IPS DF 19.7 (cell line): Measurements from ENCODE around the gene SYN1.

ENCODE experiments used
- DNase-seq: peaks from one replicate; pipeline ENCODE4 v3.0.0-alpha.2; 2013; ENCODE audit warnings: low read depth, low spot score

SYN1 gene

DNA sequence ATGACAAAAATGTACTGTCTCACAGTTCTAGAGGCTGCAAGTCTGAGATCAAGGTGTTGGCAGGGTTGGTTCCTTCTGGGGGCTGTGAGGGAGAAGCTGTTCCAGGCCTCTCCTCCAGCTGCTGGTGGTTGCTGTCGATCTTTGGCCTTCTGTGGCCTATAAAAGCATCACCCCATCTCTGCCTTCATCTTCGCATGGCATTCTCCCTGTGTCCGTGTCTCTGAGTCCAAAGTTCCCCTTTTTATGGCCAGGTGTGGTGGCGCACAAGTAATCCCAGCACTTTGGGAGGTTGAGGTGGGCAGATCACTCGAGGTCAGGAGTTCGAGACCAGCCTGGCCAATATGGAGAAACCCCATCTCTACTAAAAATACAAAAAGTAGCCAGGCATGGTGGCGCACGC lies 90.1 kb downstream of the SYN1 start:
- DNase-seq: no peak

GRCh38 chrX:47523713-47524166 lies 95.9 kb downstream of the SYN1 start:
- no peak for DNase-seq

- no peak for DNase-seq
Measured at GRCh38 chrX:47523297-47523696, 96.4 kb downstream of the SYN1 start.
